Ecto neural progenitor cell (in vitro differentiated cells): ENCODE data around the gene LTBP1.

ENCODE experiments used
- DNase-seq: peaks from one replicate; pipeline ENCODE4 v3.0.0-alpha.2; 2018; ENCODE audit warnings: low spot score

Gene LTBP1

DNA sequence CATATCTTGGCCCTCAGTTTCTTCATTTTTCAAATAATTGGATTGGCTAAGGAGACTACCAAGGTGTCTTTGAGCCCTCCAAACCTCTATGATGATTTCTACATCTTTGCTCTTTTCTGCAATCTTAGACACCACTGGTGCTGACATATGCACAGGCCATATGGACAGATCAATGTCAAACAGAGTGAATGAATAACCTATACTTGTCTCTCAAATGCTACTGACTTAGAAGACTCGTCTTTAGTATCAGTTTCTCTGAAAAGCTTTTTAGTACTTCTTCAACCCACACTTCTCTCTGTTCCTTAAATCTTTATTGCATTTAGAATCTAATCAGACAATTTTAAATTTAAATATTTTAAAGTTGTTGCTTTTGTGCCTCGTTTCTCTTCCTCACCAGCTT is 258.2 kb downstream of the LTBP1 start:
- no peak for DNase-seq

DNA sequence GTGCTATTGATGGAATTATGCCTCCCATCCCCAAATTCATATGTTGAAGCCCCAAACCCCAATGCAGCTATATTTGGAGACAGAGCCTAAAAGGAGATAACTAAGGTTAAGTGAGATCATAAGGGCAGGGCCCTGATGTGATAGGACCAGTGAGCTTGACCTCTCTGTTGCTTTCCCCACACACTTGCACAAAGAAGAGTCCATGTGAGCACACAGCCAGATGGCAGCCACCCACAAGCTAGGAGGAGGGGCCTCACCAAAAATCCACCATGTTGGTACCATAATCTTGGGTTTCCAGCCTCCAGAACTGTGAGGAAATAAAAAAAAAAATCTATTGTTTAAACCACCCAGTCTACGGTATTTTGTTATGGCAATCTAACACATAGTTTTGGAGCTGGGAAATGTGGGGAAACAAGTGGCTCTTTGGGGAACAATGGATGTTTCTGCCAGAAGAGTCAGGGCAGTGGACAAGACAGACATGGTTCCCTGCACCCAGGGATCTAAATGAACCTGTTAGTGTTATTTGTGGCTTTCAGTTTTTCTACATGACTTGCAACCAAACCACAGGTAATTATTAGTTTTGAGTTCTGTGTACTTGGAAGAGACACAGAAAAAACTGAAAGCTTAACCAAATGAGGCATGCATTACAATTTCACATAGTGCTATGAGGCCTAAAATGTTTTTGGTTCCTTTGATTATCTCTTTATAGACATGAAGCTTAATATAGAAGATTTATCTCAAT is 259.1 kb downstream of the LTBP1 start:
- no peak for DNase-seq

DNA sequence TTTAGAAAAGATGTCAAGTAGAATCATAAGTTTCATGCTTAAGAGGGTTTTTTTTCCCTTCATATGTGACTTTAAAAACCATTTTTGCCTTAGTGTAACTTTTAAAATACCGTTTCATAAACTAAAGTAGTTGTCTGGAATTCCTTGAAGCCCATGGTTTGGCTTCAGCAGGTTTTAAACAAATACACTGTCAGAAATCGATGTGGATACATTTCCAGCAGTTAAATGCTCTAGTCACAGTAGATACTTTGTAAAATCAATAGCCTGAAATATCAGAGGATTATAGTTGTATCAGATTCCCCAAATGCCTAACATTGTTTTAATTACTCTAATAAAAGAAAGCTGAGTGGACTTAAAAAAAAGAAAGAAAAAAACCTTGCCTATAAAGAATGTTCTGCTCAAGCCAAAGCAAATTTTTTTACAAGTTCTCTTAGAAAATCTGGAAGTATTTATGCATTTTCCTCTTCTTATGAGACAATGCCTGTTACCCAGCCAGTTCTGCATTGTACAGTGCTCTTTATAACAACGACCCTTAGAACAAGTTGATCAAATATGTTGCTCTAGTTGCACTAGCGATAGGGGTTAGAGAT is 260.5 kb downstream of the LTBP1 start:
- no peak for DNase-seq

DNA sequence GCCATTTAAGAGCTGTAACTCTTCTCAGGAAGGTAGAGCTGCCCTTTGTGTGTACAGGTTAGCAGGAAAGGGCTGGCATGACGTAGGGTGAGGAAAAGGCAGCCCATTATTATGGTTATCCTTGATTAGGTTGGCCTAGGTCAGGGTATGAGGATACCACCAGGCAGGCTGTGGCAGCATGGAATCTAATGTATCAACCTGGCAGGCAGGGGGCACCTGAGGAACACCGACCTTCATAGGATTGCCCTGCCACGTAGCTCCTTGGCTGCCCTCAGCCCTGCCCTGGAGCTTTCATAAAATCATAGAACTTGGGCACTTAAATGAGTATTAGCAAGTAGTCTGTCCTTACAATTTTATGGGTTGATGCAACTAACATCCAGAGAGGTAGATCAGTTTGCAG is 261.6 kb downstream of the LTBP1 start:
- DNase-seq, result no peak

DNA sequence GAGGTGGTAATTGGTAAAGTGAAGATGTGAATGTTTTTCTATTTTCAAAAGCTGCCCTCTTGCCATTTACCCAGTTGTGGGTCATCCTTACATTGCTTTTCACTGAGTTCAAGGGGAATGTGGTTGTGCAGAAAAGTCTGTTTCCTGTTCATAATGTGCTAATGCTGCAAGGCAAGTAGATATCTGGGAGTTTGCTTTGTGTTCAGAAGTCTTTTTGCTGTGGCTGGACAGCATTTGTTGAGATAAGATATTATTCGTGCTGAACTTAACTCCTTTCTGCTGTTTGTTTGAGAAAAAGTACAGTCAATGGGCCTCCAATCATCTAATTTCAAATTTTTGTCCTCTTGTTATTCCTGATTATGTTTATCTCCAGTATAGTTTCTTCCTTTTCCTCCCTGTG is 263.2 kb downstream of the LTBP1 start:
- DNase-seq, result no peak

DNA sequence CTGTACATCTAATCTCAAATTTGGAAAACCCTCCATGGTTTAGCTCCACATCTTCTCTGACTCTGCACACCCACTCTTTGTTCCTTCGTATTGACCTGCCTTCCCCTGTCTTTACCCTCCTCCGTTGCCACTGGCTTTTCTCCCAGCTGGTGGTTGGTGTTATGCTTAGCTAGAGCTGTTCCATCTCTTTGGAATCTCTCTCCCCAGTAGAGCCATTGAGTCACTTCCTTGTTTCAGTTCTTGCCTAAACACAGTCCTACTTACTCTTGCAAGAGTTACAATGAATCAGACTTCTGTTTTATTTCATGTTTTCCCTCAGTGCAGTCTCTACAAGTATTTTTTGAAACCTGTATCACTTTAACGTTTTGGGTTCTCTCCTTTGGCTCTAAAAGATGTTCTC is 263.9 kb downstream of the LTBP1 start:
- no peak for DNase-seq

DNA sequence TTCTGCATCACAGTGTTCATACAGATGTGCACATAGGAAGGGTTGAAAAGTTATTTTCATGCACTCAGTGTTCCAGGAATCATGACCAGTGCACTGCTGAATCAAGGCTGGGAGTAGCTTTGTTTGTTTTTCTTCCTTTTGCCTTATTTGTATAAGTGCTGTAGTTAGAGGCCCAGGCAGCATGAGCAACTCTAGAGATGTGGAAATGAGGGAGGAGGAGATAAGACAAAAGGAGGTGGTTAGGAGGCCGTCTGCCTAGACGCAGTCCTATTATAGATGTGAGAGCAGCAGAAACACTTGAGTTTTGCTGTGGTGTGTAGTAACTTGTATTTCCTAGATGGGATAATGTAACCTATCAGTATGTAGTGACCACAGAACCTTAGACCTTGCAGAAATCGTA is 265.4 kb downstream of the LTBP1 start:
- DNase-seq, result no peak

DNA sequence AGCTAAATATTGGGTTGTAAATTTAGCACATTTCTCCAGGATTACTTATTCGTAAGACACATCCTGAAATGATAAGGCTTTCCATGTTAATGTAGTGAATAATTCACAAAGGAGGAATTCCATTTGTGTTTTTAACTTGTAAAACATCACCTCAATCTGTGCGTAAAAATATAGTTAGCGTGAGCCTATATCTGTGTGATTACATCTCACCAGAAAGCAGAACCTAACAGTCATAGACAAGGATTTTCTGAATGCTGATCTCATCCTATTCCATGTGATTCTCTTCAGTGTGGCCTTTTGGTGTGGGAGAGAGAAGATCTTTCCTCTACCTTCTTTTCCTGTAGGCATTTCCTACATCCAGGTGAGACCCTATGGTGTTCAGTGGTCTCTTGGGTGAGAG is 266.5 kb downstream of the LTBP1 start:
- no peak for DNase-seq

DNA sequence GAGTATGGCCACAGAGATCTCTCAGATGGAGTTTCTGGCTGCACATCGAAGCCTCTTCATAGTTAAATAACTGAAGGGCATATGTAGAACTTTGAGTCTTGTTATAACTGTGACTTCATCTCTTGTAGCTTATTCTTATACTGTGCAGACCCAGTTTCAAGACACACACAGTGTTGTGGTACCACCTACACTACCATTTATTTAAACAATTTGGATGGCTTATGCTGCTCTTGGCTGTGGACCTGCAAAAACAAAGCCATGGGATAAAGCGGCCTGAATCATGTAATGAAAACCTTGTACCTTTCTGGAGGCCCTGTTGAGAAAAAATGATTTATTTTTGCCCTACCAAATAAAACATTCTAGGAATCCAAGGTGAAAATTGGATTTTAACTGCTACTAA is 266.9 kb downstream of the LTBP1 start:
- DNase-seq, result no peak

DNA sequence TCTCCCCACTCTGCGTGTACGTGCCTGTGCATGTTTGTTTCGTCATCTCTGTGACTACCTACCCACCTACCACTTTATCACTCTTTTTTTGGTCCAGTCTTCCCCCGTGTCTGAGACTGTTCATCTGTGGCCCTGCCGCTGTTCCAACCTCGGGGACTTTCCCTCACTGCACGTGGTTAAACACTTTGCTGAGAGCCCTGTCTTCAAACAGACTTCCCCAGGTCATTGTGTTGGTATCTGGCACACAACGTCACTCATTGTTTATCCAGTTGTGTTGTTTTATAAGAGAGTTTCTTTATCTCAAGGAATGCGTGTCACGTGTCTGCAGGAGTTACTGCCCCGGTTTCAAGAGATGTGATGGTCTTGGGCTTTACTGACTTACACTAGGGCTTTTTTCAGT is 267.7 kb downstream of the LTBP1 start:
- DNase-seq, result no peak

DNA sequence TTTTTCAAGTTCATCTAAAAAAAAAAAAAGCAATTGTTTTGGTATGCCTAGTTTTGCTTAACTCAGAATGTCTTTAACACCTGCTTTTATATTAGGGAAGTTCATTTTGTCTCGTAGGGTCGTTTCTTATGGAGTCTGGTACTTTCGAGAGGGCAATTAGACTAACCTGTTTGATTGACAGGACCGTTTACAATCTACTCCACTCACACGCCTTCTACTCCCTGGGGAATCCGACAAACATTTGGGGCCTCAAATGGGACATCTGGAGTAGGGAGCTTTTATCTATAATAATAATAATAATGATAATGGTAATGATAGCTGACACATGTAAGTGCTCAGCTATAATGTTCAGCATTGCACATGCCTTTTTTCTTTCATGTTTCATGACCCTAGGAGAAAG is 268.1 kb downstream of the LTBP1 start:
- DNase-seq, result no peak

DNA sequence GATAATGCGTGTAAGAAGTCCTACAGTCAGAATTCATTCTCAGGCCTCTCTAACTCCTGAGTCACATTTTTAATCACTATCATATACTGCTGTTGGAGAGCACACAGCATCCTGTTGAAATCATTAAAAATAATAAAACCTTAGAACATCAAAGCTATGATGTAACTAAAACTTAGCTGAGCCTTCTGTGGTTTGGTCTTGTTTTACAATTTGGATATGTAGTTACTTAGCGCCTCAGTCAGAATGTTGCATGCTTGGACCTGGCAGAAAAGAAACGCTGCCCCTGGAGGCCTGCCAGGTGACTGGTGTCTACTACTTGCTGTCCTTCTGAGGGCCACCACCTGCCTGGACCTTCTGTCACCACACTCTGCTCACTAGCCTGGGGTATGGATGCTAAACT is 268.5 kb downstream of the LTBP1 start:
- DNase-seq, result no peak

DNA sequence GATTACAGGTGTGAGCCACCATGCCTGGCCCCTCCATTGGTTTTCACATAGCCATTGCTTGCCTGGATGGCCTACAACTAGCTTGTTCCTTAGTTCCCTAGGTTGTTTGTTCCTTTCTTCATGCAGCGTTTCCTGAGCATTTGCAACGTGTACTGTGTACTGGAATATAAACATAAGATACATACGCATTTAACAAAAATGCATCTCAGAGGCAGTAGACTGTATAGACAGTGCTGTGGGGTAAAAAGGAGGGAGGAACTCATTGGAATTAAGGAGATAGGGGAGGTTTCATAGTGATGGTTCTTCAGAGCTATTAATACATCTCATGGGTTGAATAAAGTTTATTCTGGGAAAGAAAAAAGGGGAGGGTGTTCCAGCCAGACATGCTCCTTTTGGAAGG is 269.2 kb downstream of the LTBP1 start:
- no peak for DNase-seq

DNA sequence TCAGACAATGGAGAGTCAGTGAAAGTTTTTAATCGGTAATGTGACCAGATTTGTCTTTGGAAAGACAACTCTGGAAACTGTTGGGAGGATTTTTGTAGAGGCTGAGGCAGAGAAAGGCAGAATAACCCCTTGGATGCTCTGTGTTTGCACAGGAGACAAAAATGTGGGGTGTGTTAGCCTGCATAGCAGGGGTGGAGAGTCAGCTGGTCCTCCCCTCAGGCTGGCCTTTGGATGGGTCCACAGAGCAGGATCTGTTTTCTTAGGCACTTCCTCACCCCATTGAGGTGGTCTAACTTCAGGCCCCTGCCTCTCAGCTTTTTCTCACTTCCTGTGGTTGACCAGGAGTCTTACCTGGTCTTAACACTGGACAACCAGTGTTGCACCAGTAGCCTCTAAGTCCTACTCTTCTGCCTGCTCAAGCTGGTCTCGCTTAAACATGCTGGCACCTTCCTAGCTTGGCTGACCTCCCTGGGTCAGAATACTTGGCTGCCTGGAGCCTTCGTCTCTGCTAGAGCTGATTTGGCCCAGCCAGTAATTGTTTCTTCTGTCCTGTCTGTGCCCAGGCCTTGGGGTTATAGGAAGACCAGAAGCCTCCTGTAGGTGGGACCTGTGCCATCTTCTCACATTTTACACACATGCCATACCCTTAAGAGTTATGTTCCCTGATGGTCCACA is 269.9 kb downstream of the LTBP1 start:
- no peak for DNase-seq

DNA sequence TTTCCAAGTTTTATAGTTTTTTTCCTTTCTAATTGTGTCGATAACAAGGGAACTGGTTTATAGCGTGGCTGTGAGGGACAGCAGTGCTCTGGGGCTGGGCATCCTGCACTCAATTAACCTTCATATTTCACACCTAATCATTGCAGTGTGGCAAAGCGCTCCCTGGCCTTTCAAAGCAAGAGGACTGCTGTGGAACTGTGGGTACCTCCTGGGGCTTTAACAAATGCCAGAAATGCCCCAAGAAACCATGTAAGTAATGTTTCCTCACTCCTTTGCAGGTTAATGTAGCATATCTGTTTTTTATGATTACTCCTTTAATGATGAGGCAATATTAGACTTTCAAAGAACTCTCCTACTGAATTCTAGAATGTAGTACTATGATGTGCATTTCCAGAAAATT is 270.7 kb downstream of the LTBP1 start:
- no peak for DNase-seq

DNA sequence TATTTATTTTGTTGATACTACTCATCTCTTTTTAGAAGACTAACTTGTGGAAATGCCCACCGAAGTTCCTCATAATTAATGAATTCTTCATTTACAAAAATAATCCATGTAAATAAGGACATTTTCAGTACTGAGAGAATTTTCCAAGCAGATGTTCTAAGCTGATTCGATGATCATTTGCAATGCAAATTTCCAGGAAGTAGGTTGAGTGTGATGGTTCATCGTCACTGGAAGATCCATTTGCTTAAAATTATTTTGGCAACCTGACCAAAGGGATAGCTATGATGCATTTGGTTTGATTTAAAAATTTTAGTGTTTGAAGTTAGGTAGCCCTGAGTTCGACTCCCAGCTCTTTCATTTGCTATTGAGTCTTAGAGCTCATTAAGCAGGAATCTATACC is 272.4 kb downstream of the LTBP1 start:
- DNase-seq, result no peak

DNA sequence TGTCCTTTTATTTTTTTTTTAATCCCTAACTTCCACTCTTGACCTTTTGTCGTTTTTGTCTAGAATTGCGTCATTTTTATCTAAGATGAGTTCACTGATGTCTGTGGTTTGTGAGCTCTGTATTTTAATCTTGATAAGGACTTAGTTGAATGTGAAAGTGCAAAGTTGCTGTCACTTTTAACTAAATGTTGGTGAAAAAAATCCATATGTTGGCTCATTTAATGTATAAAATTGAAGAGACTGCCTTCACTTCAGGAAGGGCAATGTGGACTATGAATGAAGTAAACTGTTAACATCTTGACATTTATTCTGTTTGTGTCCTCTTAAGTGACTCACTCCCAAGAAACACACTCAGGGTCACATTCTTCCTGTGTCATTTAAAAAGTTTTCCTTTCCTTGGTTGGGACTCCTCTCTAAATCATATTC is 273.1 kb downstream of the LTBP1 start:
- DNase-seq, result no peak

DNA sequence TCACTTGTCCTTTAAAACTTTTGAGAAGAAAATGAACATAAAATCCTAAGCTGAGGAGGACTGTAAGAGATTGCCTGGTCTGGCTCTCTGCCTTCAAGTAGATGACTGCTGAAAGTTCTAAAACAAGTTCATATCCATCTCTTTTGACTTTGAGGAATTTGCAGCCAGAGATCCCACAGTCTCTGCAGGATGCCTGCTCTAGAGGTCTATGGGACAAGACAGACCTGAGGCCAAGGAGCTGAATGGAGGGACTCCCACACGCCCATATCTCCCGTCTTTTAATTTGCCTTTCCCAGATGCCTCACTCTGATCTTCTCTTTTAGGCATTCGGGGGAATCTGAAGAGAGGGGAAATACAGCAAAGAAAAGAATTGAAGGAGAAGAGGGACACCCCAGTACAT is 273.8 kb downstream of the LTBP1 start:
- DNase-seq, result no peak

DNA sequence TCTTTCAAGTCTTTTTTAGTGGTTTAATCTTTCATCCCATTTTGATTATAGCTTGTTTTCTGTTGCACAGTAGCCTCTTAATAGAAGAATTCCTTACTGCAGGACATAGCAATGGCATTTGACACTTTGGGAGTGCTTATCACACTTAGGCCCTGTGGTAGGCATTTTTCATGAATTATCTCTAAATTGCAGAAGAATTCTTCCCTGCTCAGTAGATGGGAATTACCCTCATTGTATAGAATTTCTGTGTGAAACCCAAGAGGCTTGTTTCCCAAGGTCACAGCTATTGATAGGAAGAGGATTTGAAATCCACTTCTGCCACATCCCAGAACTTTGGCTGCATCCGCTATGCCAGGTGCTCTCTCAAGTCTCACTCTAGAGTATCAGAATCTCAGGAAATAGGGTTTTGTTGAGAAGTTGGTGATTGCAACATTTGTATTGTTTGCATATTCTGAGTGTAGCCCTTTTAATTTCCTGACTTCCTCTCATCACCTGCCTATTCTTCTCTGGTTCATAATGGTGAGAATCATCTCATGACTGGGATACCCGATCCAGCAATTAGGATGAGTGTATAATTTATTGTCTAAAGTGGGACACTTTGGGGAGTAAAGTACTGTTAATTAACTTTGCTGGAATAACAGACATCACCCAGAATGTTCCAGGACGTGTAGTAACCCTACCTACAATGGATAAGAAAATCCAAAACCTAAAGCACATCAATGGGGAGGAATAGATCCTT is 274.5 kb downstream of the LTBP1 start:
- no peak for DNase-seq

DNA sequence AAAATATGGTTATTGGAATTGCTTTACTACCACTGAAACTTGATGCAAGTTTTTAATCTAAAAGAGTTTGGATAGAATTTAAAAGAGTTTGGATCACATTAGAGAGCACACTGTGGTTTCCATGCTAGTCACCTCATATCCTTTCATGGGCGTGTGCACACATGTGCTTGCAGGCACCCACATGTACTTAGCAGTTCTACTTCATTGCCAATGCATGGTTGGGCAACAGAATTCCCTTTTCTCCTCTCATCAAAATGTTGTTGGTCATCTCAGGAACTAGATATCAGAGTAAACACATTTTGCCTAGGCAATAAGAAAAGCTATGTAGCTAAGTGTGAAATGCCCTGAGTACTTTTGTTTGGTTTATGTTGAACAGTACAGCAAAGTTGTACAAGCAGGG is 275.6 kb downstream of the LTBP1 start:
- DNase-seq, result no peak

DNA sequence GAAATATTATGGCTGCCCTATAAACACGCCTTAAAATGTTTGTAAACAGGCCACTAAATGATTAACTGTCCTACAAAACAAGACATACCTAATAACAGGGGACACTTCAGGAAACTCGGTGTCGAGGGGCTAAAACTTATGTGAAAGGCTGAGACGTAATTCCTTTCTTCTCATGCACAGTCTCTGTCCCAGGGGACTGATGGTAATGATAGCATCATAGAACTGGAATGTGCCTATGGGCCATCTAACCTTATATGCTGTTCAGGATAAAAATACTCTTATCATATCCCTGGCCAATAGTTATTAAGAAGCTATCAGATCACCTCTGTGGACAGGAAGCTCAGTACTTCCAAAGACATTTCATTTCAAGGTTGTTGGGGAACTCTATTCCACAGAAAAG is 277.1 kb downstream of the LTBP1 start:
- no peak for DNase-seq

DNA sequence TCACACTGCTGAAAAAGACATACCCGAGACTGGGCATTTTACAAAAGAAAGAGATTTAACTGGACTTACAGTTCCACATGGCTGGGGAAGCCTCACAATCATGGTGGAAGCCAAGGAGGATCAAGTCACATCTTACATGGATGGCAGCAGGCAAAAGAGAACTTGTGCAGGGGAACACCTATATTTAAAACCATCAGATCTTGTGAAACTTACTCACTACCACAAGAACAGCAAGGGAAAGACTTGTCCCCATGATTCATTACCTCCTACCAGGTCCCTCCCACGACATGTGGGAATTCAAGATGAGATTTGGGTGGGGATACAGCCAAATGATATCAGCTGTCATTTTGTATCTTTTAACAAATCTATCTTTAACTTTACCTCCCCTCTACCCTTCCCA is 278.6 kb downstream of the LTBP1 start:
- DNase-seq, result no peak

DNA sequence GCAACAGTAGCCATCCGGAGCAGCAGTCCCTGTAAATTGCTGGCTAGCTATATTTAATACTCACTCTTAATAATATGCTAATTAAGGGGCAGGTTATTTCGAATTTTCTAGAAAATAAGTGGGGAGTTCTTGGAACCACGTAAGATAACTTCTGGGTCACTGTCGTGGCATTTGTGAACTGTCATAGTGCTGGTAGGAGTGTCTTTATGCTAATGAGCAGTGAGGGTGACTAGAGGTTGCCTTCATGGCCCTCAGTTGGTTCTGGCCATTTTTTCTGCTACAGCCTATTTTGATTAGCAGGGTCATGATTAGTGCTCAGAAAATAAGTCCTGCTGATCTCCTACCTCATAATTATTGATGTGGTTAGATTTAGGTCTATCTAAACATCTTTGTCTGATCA is 279.8 kb downstream of the LTBP1 start:
- DNase-seq, result no peak
